PFSK-1 (cell line): Measurements from ENCODE around the gene CLEC4F.

Experiments used
- FOXP2 ChIP-seq: optimal IDR thresholded peaks from 2 replicates; pipeline ENCODE3; 2011; ENCODE audit warnings: borderline replicate concordance, control low read depth, inconsistent platforms; ENCODE audit not compliant: insufficient read depth; ENCODE audit errors: extremely low read length, extremely low read depth
- POLR2AphosphoS5 ChIP-seq: IDR thresholded peaks from 2 replicates; pipeline ENCODE4 v1.6.1; 2012; ENCODE audit warnings: low read depth, mild to moderate bottlenecking, control low read depth, low read length, moderate library complexity
- SIN3A ChIP-seq: IDR thresholded peaks from 2 replicates; pipeline ENCODE4 v1.6.1; 2012; ENCODE audit warnings: mild to moderate bottlenecking, low read length, moderate library complexity, borderline replicate concordance; ENCODE audit not compliant: insufficient read depth
- TAF1 ChIP-seq: IDR thresholded peaks from 2 replicates; pipeline ENCODE4 v1.6.1; 2012; ENCODE audit warnings: low read length, control low read depth, borderline replicate concordance; ENCODE audit not compliant: insufficient read depth
- TF ChIP-seq, protein P1 (sequence below), 2 experiments: IDR thresholded peaks; 2 replicates each; pipeline versions ENCODE4 v1.6.1 to v1.8.0; 2011 to 2012; ENCODE audit warnings: low read depth in 2 of 2, low read length in 2 of 2, control low read depth in 1 of 2, inconsistent platforms in 1 of 2, mild to moderate bottlenecking in 1 of 2, moderate library complexity in 1 of 2; ENCODE audit not compliant: insufficient read depth in 1 of 2

The CLEC4F gene

GRCh38 chr2:70778676-70779075 lies 41.7 kb downstream of the CLEC4F start:
- TF ChIP-seq SIN3A (no peak), TAF1 (no peak), FOXP2 (no peak), POLR2AphosphoS5 (no peak)
- TF ChIP-seq, protein P1, sequence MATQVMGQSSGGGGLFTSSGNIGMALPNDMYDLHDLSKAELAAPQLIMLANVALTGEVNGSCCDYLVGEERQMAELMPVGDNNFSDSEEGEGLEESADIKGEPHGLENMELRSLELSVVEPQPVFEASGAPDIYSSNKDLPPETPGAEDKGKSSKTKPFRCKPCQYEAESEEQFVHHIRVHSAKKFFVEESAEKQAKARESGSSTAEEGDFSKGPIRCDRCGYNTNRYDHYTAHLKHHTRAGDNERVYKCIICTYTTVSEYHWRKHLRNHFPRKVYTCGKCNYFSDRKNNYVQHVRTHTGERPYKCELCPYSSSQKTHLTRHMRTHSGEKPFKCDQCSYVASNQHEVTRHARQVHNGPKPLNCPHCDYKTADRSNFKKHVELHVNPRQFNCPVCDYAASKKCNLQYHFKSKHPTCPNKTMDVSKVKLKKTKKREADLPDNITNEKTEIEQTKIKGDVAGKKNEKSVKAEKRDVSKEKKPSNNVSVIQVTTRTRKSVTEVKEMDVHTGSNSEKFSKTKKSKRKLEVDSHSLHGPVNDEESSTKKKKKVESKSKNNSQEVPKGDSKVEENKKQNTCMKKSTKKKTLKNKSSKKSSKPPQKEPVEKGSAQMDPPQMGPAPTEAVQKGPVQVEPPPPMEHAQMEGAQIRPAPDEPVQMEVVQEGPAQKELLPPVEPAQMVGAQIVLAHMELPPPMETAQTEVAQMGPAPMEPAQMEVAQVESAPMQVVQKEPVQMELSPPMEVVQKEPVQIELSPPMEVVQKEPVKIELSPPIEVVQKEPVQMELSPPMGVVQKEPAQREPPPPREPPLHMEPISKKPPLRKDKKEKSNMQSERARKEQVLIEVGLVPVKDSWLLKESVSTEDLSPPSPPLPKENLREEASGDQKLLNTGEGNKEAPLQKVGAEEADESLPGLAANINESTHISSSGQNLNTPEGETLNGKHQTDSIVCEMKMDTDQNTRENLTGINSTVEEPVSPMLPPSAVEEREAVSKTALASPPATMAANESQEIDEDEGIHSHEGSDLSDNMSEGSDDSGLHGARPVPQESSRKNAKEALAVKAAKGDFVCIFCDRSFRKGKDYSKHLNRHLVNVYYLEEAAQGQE (IDR thresholded peaks at IDR 0.05; ENCODE audit: insufficient read depth in 1 of 2, low read depth in 2 of 2, low read length in 2 of 2), result no peak

GRCh38 chr2:70777450-70777849 lies 42.9 kb downstream of the CLEC4F start:
- TF ChIP-seq TAF1 (no peak), POLR2AphosphoS5 (no peak), FOXP2 (no peak), SIN3A (no peak)
- TF ChIP-seq, protein P1 (IDR thresholded peaks at IDR 0.05; ENCODE audit: insufficient read depth in 1 of 2, low read depth in 2 of 2, low read length in 2 of 2), result no peak

DNA sequence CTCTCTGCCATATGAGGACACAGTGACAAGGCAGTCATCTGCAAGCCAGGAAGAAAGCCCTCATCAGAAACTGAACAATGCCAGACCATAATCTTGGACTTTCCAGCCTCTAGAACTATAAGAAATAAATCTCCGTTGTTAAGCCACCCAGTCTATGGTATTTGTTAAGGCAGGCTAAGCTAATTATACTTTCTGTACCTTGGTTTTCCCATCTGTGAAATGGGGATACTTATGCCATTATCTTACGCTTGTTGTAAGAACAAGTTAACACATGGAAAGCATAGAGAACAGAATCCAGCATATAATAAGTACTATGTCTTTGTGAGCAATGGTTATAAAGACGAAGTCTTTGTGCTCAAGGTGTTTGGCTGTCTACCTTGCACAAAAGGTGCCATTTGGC lies 44.1 kb downstream of the CLEC4F start:
- TF ChIP-seq SIN3A, result no peak
- no peak for TF ChIP-seq TAF1
- no peak for TF ChIP-seq FOXP2
- no peak for TF ChIP-seq POLR2AphosphoS5
- TF ChIP-seq, protein P1 (IDR thresholded peaks at IDR 0.05; ENCODE audit: insufficient read depth in 1 of 2, low read depth in 2 of 2, low read length in 2 of 2), result no peak

- TF ChIP-seq POLR2AphosphoS5, result no peak
- TF ChIP-seq, protein P1 (IDR thresholded peaks at IDR 0.05; ENCODE audit: insufficient read depth in 1 of 2, low read depth in 2 of 2, low read length in 2 of 2), result no peak
- no peak for TF ChIP-seq SIN3A
- TF ChIP-seq FOXP2, result no peak
- TF ChIP-seq TAF1, result no peak
Measured at GRCh38 chr2:70775141-70775540, 45.3 kb downstream of the CLEC4F start.
